GM19238 (cell line): Measurements from ENCODE around the gene CPVL.

Source experiments
- DNase-seq: peaks from one replicate; pipeline ENCODE4 v3.0.0; 2011; ENCODE audit warnings: low spot score; ENCODE audit not compliant: insufficient read length

The CPVL gene

DNA sequence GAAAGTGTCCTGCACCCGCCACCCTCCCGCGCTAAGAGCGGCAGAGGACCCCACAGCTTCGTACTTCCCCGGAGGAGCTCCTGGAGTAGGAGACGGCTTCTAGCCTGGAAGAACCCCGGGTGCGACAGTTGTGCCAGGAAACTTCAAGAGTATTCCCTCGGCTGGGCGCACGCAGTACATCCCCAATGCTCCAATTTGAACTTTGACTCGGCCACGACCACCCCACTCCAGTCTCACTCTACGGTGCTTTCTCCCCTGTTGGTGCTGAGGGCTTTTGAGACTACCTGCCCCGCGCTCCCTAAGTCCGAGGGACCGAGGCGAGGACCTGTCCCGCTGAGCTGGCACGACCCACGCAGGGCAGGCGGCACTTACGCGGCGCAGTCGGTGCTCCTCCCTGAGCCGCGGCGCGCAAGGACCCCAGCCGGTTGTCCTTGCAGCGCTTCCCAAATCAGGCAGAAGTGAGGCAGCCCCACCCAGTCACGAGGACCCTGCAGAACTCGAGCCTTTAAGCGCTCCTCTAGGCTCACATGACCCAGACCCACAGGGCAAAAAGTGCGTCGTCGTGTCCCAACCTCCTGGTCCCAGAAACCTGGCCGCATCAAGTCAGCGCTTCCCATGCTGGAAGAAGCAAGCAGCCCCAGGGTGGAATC is at the start of gene CPVL:
TSS of gene CPVL (minus strand) at position 481 of the 650 bp plus-strand sequence. CDS start 25,476 bp downstream, outside the sequence.
- no peak for DNase-seq

DNA sequence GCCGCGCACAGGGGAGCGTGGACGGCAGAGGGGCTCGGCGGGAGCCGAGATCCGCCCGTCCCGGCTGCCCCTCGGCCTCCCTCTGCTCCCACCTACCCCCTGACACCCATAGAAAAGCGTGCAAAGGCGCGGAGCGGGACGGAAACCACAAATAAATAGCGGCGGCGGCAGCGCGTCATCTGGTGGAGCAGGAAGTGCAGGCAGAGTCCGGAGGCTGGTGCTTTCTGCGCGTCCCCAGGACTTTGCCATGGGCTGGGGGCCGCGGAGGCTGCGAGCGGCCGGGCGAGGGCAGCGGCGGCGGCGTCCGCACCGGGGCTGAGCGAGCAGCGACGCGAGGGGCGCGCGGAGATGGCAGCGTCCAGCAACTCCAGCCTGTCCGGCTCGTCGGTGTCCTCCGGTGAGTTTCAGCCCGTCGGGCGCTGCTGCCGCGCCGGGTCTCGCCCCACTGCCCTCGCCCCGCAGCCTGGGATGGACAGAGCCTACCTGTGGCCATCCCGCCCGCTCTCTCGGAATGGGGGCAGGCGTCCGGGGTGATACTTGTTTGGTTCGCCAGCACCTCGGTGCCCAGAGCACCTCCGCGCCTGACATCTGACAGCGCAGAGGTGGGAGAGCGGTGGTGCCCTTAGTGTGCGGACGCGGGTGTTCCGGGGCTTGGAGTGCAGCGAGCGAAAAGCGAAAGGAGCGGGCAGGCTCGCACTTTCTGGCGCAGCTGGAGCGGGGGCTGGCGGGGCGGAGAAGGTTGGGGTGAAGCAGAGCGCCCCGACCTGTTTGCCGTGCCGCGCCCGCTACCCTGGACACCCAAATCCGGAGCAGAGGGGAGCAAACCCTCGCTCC is 48.5 kb upstream of the CPVL start, which contains the start of gene CHN2:
TSS of gene CHN2 (plus strand) at position 182 of the 834 bp plus-strand sequence.
- no peak for DNase-seq

- DNase-seq = no peak
Measured at GRCh38 chr7:29194206-29194593, 47.9 kb upstream of the CPVL start.

GRCh38 chr7:29193316-29194205 is 47.2 kb upstream of the CPVL start:
- no peak for DNase-seq

DNA sequence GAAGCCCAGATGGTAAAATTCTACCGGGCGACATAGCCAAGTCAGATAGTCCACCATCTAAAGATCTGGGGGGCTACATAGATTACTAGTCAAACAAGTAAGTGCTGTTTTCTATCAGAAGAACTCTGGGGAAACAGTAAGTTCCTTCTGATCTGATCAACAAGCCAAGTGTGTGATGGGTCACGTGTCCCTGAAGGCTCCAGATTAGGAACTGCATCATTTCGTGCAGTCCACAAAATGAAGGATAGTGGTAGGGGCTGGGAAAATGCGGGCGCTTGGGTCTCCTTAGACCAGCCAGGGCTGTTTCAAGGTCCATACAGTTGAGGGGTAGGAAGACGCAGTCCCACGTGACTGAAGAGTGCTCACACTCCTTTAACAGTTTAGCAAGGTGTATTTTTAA is 46.5 kb upstream of the CPVL start:
- no peak for DNase-seq

GRCh38 chr7:29192323-29192722 is 46.0 kb upstream of the CPVL start:
- DNase-seq = no peak

DNA sequence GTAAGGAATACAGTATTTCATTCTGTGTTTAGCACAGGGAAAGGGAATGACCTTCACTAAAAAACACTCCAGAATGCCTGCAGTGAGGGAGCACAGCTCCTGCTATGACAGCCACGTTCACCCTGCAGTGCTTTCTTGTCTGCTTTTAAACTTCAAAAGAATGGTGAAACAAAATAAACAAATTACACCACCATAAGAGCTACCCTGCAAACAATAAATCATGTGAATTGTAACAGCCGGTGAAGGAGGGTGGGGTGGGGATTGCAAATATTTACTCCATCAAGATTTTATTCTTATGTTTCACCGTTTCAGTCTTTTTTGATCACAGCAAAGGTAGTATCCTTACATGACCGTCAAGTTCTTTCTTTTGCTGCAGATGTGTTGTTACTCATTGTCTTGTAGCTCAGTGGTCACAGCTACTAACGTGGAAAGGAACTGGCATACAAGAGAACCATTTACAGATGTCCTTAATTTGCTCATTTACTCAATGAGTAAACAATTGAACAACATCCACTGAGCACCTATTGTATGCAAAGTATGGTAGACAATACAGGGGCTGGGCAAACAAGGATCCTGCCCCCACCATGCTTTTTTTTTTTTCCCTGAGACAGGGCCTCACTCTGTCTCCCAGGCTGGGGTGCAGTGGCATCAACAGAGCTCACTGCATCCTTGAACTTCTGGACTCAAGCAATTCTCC is 44.2 kb upstream of the CPVL start:
- no peak for DNase-seq

DNA sequence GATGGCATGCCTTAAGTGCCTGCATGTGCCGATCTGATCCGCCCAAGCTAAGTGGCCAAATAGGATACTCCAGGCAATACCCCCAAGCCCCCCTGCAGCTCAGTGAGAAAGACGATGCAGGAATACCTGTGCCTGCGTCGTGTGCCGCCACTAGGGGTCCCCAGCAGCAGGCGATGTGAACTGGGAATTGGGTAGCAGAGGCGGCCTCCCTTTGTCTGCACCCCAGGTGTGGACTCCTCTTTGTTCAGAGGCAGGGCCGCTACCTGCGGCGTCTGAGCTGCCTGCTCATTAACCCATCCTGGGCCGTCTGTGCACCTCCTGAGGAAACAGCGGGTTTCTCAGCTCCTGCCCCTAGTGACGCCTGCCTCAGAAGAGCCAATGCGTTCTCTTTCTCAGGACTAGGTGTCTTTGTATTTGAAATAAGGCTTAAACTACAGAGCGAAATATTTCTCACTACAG is 43.4 kb upstream of the CPVL start:
- peak; percentile 44 for DNase-seq

- DNase-seq = no peak
Measured at GRCh38 chr7:29185613-29186012, 39.3 kb upstream of the CPVL start.

GRCh38 chr7:29184599-29184998 is 38.3 kb upstream of the CPVL start:
- no peak for DNase-seq

DNA sequence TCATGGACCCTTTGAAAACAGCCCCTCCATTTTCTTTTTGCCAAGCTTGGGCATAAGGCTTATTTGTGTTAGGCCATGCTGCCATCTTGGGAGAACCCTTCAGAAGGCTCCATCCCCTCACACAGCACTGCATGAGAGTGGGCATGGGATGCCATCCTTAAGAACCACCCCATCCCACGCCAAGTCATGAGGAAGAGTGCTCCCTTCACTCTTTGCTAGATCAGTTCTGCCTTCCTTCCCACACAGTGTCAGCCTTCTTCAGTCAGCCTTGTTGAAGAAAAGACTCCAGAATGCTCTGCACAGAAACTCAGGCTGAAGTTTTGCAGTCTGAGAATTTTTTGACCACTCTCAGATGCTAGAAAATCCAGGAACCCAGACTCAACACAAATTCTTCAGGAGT is 32.8 kb upstream of the CPVL start:
- DNase-seq = no peak

DNA sequence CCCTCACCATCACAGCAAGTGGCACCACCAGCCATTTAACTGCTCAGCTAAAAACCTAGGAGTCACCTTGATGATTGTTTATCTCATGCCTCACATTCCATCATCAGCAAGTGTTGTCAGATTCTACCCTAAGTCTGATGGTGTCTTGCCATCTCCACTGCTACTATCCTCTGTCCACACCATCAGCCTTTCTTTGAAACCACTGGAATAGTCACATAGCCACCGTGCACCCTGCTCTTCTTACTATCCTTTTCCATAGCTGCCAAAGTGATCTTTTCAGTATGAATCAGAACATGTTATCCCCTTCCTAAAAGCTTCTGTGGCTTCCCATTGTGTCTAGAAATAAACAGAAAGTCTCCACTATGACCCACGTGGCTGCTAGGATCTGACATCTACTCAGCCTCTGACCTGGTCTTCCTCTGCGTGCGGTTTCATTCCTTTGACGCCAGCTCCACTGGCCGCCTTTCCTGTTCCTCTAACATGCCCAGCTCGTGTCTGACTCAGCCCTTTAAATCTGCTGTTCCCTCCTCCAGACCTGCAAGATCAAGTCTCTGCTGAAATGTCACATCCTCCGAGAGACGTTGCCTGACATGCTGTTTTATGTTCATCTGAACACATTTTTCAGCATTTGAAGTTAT is 31.7 kb upstream of the CPVL start:
- no peak for DNase-seq

DNA sequence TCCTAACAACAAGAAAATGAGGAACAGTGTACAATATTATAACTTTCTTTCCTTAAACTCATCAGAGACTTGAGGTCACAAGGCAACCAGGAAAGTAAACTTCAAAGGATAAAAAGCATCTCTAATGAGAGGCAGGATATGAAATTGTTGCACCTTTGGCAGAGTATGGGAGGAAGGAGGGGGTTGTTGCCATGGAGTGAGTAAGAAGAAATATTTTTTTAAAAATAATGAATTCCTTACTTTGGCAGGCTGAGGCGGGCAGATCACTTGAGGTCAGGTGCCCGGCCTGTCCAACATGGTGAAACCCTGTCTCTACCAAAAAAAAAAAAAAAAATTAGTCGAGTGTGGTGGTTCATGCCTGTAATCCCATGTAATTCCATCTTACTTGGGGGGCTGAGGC is 27.1 kb upstream of the CPVL start:
- DNase-seq = no peak

DNA sequence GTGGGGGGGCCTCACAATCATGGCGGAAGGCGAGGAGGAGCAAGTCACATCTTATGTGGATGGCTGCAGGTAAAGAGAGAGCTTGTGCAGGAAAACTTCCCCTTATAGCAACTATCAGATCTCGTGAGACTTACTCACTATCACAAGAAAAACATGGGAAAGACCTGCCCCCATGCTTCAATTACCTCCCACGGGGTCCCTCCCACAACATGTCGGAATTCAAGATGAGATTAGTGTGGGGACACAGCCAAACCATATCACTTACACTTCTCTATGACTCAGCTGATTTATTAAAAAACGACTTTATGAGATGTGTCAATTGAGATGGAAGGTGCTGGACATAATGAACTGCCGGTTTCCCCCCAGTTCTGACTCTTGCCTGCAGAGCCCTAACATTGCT is 24.4 kb upstream of the CPVL start:
- DNase-seq = no peak

- no peak for DNase-seq
Measured at GRCh38 chr7:29167721-29168120, 21.4 kb upstream of the CPVL start.

GRCh38 chr7:29163854-29164253 is 17.5 kb upstream of the CPVL start:
- no peak for DNase-seq

GRCh38 chr7:29162577-29162976 is 16.2 kb upstream of the CPVL start:
- no peak for DNase-seq

DNA sequence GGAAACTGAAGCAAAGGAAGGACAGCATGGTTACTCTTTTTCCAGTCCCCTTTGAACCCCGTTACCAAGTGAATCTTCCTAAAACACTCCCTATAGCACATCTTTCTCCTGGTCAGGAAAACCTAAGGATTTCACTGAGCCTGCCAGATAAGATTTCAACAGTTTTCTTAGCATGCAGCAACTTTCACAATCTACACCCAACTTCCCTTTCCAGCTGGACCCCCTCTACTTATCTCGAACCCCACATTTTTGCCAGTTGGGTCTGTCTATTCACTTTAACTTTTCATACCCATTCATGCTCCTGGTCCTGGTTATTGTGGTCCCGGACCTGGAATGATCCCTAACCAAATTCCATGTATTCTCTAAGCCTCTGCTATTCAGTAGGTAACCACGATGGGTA is 14.9 kb upstream of the CPVL start:
- DNase-seq = no peak

DNA sequence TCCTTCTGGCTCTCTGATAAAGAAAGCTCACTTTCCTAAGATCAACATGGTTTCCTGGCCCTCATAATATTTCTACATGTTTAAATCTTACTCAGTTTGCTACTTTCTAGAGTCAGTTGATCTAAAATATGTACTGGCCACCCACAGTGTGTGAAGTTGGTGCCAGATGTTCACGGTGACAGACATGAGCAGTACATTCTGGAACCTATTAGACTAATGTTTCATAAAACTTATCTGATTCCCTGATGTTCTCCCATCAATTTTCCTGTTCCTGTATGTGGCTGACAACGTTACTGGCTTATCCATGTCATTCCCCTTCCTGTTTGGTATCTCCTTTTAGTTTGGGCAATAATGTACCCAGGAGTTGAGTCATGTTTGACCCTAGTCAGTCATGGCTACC is 13.7 kb upstream of the CPVL start:
- DNase-seq = no peak

GRCh38 chr7:29158795-29159423 is 12.6 kb upstream of the CPVL start:
- DNase-seq = no peak
